Measurements from ENCODE around the gene FOXM1. TPM values are rescaled to one million over a fixed set of nuclear protein-coding genes. Genes with fewer than 3 reads are reported as not detected.

FOXM1 gene
- 3.8 TPM for total RNA-seq

GRCh38 chr12:2877047-2877952, at the start of gene FOXM1, which contains the start of gene RHNO1:
TSS of gene FOXM1 (minus strand) at chr12:2877174. CDS start at chr12:2874478, 2,696 bp downstream.
TSS of gene RHNO1 (plus strand) at chr12:2877223. CDS start at chr12:2885367, 8,144 bp downstream.

GRCh38 chr12:2890388-2891239, 13.6 kb upstream of the FOXM1 start, which contains the start of gene TULP3:
TSS of gene TULP3 (plus strand) at chr12:2890891. CDS start at chr12:2890948, 57 bp downstream.

GRCh38 chr12:2857021-2857431, 19.9 kb downstream of the FOXM1 start, which contains the start of gene TEX52:
TSS of gene TEX52 (minus strand) at chr12:2857039. CDS start at chr12:2857026, 13 bp downstream.

GRCh38 chr12:2834581-2835491, 42.1 kb downstream of the FOXM1 start, which contains the start of gene NRIP2:
TSS of gene NRIP2 (minus strand) at chr12:2835035. CDS start at chr12:2834983, 52 bp downstream.

GRCh38 chr12:2812290-2813213, 64.4 kb downstream of the FOXM1 start, which contains the start of gene ITFG2:
TSS of gene ITFG2 (plus strand) at chr12:2812668. CDS start at chr12:2812761, 93 bp downstream.

Other genes with a start within 250 kb of the FOXM1 start
- gene FKBP4, start 82.2 kb downstream of the FOXM1 start, total RNA-seq: 64.4 TPM
- gene ITFG2, start 64.5 kb downstream of the FOXM1 start, total RNA-seq: 35.6 TPM
- gene NRIP2, start 42.1 kb downstream of the FOXM1 start, total RNA-seq: 3.7 TPM
- gene TEX52, start 20.1 kb downstream of the FOXM1 start, total RNA-seq: not detected
- 27.0 TPM for gene RHNO1, start within 50 bp of the FOXM1 start, total RNA-seq
- 22.8 TPM for gene TULP3, start 13.7 kb upstream of the FOXM1 start, total RNA-seq
- gene TEAD4, start 82.2 kb upstream of the FOXM1 start, total RNA-seq: 3.2 TPM
- gene TSPAN9, start 200.2 kb upstream of the FOXM1 start, total RNA-seq: 196 TPM

All from camera-type eye (tissue), 1 donor.